Hepatocyte (in vitro differentiated cells): ENCODE measurements around the gene CCL23. TPM values are rescaled to one million over a fixed set of nuclear protein-coding genes. Genes with fewer than 3 reads are reported as not detected.

Experiments used
- DNase-seq: peaks from one replicate; pipeline ENCODE4 v3.0.0-alpha.2; 2016; ENCODE audit warnings: low spot score
- H2AFZ ChIP-seq: fragments of 200-600 bp; sonication (generic); 2 replicates; pipeline ENCODE4 v1.6.0; 2016; ENCODE audit warnings: antibody characterized with exemption, mild to moderate bottlenecking
- H3K27ac ChIP-seq: fragments of 200-600 bp; sonication (generic); 2 replicates; pipeline ENCODE4 v1.5.1; 2016; ENCODE audit warnings: mild to moderate bottlenecking
- H3K27me3 ChIP-seq: fragments of 200-600 bp; sonication (generic); 2 replicates; pipeline ENCODE4 v1.6.1; 2016
- H3K36me3 ChIP-seq: fragments of 200-600 bp; sonication (generic); replicated peaks from 2 replicates; pipeline ENCODE4 v1.5.1; 2016; ENCODE audit warnings: low read depth; ENCODE audit not compliant: insufficient read depth
- H3K4me1 ChIP-seq: fragments of 200-600 bp; sonication (generic); 2 replicates; pipeline ENCODE4 v1.5.1; 2016; ENCODE audit warnings: mild to moderate bottlenecking, moderate library complexity; ENCODE audit not compliant: insufficient read depth
- H3K4me2 ChIP-seq: fragments of 200-600 bp; sonication (generic); 2 replicates; pipeline ENCODE4 v1.6.0; 2016
- H3K4me3 ChIP-seq: fragments of 200-600 bp; sonication (generic); 2 replicates; pipeline ENCODE4 v1.5.1; 2016; ENCODE audit warnings: mild to moderate bottlenecking
- H3K79me2 ChIP-seq: fragments of 200-600 bp; sonication (generic); 2 replicates; pipeline ENCODE4 v1.6.0; 2017; ENCODE audit warnings: mild to moderate bottlenecking
- H3K9me2 ChIP-seq: fragments of 200-600 bp; sonication (generic); replicated peaks from 2 replicates; pipeline ENCODE4 v1.6.0; 2017; ENCODE audit warnings: mild to moderate bottlenecking; ENCODE audit not compliant: insufficient read depth
- H3K9me3 ChIP-seq: fragments of 200-600 bp; sonication (generic); 2 replicates; pipeline ENCODE4 v1.5.1; 2016; ENCODE audit warnings: low read depth, mild to moderate bottlenecking
- H4K20me1 ChIP-seq: fragments of 200-600 bp; sonication (generic); 2 replicates; pipeline ENCODE4 v1.6.0; 2016; ENCODE audit warnings: mild to moderate bottlenecking; ENCODE audit not compliant: insufficient read depth, poor library complexity, severe bottlenecking
- CTCF ChIP-seq: fragments of 200-600 bp; sonication (generic); IDR thresholded peaks from 2 replicates; pipeline ENCODE4 v1.5.1; 2016; ENCODE audit warnings: antibody characterized with exemption, mild to moderate bottlenecking; ENCODE audit not compliant: poor library complexity
- EZH2 ChIP-seq: fragments of 200-600 bp; sonication (generic); IDR thresholded peaks from 2 replicates; pipeline ENCODE4 v1.6.1; 2016; ENCODE audit warnings: antibody characterized with exemption, mild to moderate bottlenecking, borderline replicate concordance
- EZH2phosphoT487 ChIP-seq: fragments of 200-600 bp; sonication (generic); IDR thresholded peaks from one replicate; pipeline ENCODE4 v1.6.1; 2018; ENCODE audit warnings: antibody characterized with exemption, mild to moderate bottlenecking, low read depth, moderate library complexity; ENCODE audit not compliant: unreplicated experiment, severe bottlenecking
- WGBS: methylation state at CpG from one replicate; pipeline ENCODE4 v1.1.6; 2016; ENCODE audit warnings: low lambda C conversion rate; ENCODE audit errors: missing lambda C conversion rate; 5-methylcytosine and 5-hydroxymethylcytosine counted together
- polyA plus RNA-seq: library from polyadenylated mRNA; unstranded; fragments of >200 nt; fragmentation: Nextera tagmentation; extraction: Ambion mirVana; gene quantifications from 2 replicates; pipeline ENCODE4 v1.2.1, GENCODE V29; 2016
- total RNA-seq: library from RNA; depleted of rRNA; stranded (reverse); fragments of >200 nt; gene quantifications from 2 replicates; pipeline ENCODE4 v1.2.3, GENCODE V29; 2014

Gene CCL23
- total and polyA plus RNA-seq, 2 experiments from 2014 or later: not detected

- no peaks in the 10 kb centered on the region for H3K36me3 ChIP-seq
- H3K4me3 ChIP-seq: no peak within 1 kb of the TSS
- TF ChIP-seq EZH2 (no peak), EZH2phosphoT487 (no peak), CTCF (no peak)
- H3K9me2 ChIP-seq: no peaks in the 10 kb centered on the region
- peak; percentile 56 for DNase-seq
- H3K27me3 ChIP-seq: no peaks in the 10 kb centered on the region
- no peak within 1 kb of the TSS for H2AFZ ChIP-seq
- peak within 1 kb of the TSS; percentile 69 for H3K4me2 ChIP-seq
- peaks cover 10% of the 10 kb centered on the region for H3K4me1 ChIP-seq
- WGBS: 58% methylated on average over 6 of the region's 6 CpGs
- no peaks in the 10 kb centered on the region for H3K9me3 ChIP-seq
- H3K27ac ChIP-seq: peak within 1 kb of the TSS; percentile 95
- no peaks in the 10 kb centered on the region for H4K20me1 ChIP-seq
- H3K79me2 ChIP-seq: peaks cover 8% of the 10 kb centered on the region
Measured at GRCh38 chr17:36001110-36001771, 16.5 kb downstream of the CCL23 start, which contains the start of gene CCL15. TSS of gene CCL15 (minus strand) at chr17:36001553. CDS start at chr17:36001492, 61 bp downstream.

- Histone ChIP-seq H3K4me1 (peaks cover 10% of the 10 kb centered on the region), H3K79me2 (peaks cover 8% of the 10 kb centered on the region), H3K9me2 (no peaks in the 10 kb centered on the region), H3K27ac (peak overlapping the region; percentile 95), H3K4me3 (no peak overlapping the region), H4K20me1 (no peaks in the 10 kb centered on the region), H3K36me3 (no peaks in the 10 kb centered on the region), H3K4me2 (peak overlapping the region; percentile 69), H2AFZ (no peak overlapping the region), H3K9me3 (no peaks in the 10 kb centered on the region), H3K27me3 (no peaks in the 10 kb centered on the region)
- WGBS: 63% methylated on average over 6 of the region's 6 CpGs
- no peak for TF ChIP-seq CTCF
- peak; percentile 49 for DNase-seq
Measured at GRCh38 chr17:36000732-36001109, 17.1 kb downstream of the CCL23 start.

- 85% methylated on average over 1 of the region's 1 CpG for WGBS
- no peaks in the 10 kb centered on the region for H3K36me3 ChIP-seq
- H3K9me3 ChIP-seq: no peaks in the 10 kb centered on the region
- no peak overlapping the region for H3K4me3 ChIP-seq
- no peaks in the 10 kb centered on the region for H3K9me2 ChIP-seq
- TF ChIP-seq EZH2phosphoT487 (no peak), EZH2 (no peak), CTCF (no peak)
- H4K20me1 ChIP-seq: no peaks in the 10 kb centered on the region
- H3K79me2 ChIP-seq: peaks cover 15% of the 10 kb centered on the region
- H3K27ac ChIP-seq: no peak overlapping the region
- DNase-seq: no peak
- no peak overlapping the region for H2AFZ ChIP-seq
- H3K27me3 ChIP-seq: no peaks in the 10 kb centered on the region
- H3K4me2 ChIP-seq: peak overlapping the region; percentile 40
- H3K4me1 ChIP-seq: peaks cover 9% of the 10 kb centered on the region
Measured at GRCh38 chr17:35998756-35999155, 19.0 kb downstream of the CCL23 start.
